B cell (primary cell): ENCODE results near the gene EXOC4.

Source experiments
- CTCF ChIP-seq: fragments of 200-600 bp; IDR thresholded peaks from one replicate; pipeline ENCODE4 v1.8.0; 2022; ENCODE audit warnings: antibody characterized with exemption, mild to moderate bottlenecking
- EZH2 ChIP-seq: IDR thresholded peaks from 2 replicates; pipeline ENCODE4 v1.6.1; 2012; ENCODE audit warnings: borderline replicate concordance, low read depth, mild to moderate bottlenecking, moderate library complexity, low read length; ENCODE audit not compliant: insufficient read depth, poor library complexity, severe bottlenecking

DNA sequence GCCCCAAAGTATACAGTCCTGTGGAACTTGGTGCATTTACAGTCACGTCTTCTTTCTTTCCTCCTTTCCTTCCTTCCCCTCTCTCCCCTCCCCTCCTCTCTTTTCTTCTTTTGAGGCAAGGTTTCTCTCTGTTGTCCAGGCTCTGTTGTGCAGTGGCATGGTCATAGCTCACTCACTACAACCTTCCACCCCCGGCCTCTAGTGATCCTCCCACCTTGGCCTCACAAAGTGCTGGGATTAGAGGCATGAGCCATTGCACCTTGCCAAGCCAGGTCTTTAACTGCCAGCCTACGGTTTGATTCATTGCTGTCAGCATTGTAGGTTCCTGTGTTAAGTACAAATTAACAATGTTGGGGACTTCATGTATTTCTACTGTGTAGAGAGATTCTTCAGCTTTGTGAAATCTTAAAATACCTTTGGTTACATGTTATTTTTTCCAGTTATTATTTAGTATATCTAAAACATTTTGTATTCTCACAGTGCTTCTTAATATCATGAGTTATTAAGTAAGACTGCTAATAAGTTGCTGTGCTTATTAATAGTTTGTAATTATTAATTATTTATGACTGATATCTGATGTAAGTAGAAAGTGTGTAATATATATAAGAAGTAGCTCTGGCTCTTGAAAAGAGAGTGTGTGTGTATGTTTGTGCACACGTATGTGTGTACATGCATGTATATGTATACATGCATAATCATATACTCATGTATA, 320.8 kb downstream of the EXOC4 start:
- TF ChIP-seq CTCF (no peak), EZH2 (no peak)
